ENCODE measurements around the gene INS. TPM values are rescaled to one million over a fixed set of nuclear protein-coding genes. Genes with fewer than 3 reads are reported as not detected.

INS gene
- total RNA-seq, 2 donors from 2014 or later, result not detected

DNA sequence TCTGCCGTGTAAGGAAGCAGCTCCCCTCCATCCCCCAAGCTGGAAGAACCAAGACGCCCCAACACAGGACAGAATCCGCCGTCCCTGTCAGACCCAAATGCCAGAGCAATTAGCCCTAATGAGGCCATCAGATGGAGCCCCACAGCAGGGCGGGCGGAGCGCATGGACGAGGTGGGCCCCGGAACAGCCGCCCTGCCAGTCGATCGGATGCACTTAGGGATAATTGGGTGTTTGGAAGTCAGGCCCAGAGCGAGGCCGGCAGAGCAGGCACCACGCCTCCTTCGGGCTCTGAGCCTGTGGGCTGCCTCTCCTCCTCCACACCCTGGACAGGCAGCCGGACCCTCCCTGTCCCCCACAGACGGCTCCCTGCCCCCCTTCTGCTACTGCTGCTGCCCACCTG lies 16.1 kb upstream of the INS start:
- Histone ChIP-seq H3K36me3 (ENCODE audit: control insufficient read depth, insufficient read depth, low read length) (no peaks in the 10 kb centered on the region), H3K27me3 (ENCODE audit: control insufficient read depth, insufficient read depth, low read length, poor library complexity, severe bottlenecking) (no peaks in the 10 kb centered on the region), H3K4me3 (ENCODE audit: low read length) (no peak overlapping the region), H3K4me1 (ENCODE audit: control insufficient read depth, insufficient read depth, low read length) (no peaks in the 10 kb centered on the region), H3K9me3 (ENCODE audit: control insufficient read depth, low read length) (no peaks in the 10 kb centered on the region), H3K27ac (ENCODE audit: low read depth, low read length) (no peak overlapping the region), H3K9ac (ENCODE audit: extremely low read depth, low read length, poor library complexity, severe bottlenecking) (no peak overlapping the region)
- Mint-ChIP-seq H3K36me3 (ENCODE audit: low read depth) (no peaks in the 10 kb centered on the region), H3K27ac (no peak overlapping the region), H3K9me3 (no peaks in the 10 kb centered on the region), H3K27me3 (ENCODE audit: insufficient read depth) (no peaks in the 10 kb centered on the region), H3K4me1 (no peaks in the 10 kb centered on the region), H3K4me3 (no peak overlapping the region)
- WGBS, 2 experiments (ENCODE audit: insufficient coverage in 1 of 2, insufficient read length in 1 of 2), result 89 to 96% methylated on average over 10 to 18 of the region's 18 CpGs
- TF ChIP-seq, protein P1, sequence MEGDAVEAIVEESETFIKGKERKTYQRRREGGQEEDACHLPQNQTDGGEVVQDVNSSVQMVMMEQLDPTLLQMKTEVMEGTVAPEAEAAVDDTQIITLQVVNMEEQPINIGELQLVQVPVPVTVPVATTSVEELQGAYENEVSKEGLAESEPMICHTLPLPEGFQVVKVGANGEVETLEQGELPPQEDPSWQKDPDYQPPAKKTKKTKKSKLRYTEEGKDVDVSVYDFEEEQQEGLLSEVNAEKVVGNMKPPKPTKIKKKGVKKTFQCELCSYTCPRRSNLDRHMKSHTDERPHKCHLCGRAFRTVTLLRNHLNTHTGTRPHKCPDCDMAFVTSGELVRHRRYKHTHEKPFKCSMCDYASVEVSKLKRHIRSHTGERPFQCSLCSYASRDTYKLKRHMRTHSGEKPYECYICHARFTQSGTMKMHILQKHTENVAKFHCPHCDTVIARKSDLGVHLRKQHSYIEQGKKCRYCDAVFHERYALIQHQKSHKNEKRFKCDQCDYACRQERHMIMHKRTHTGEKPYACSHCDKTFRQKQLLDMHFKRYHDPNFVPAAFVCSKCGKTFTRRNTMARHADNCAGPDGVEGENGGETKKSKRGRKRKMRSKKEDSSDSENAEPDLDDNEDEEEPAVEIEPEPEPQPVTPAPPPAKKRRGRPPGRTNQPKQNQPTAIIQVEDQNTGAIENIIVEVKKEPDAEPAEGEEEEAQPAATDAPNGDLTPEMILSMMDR (conservative IDR thresholded peaks at IDR 0.05), result no peak
- no peak for DNase-seq

DNA sequence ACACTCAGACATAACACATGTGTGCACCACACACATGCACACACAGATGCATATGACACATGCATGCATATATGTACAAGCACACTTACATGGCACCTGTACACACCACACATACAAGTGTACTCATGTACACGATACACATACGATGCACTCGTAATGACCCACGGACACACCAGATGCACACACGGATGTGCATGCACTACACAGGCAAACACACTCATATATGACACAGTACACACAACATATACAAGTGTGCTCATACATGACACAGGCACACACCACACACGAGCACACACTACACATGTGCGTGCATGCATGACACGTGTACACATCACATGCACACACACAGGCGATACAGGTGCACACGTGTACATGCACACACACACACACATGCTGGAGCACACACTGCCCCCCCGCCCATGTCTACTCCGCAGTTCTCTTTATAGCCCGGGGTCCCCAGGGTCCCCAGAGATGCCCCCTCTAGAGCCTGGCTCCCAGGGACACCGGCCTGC lies 15.4 kb upstream of the INS start:
- no peaks in the 10 kb centered on the region for H3K4me1 Mint-ChIP-seq
- Histone ChIP-seq H3K36me3 (ENCODE audit: control insufficient read depth, insufficient read depth, low read length) (no peaks in the 10 kb centered on the region), H3K9ac (ENCODE audit: extremely low read depth, low read length, poor library complexity, severe bottlenecking) (no peak overlapping the region), H3K27me3 (ENCODE audit: control insufficient read depth, insufficient read depth, low read length, poor library complexity, severe bottlenecking) (no peaks in the 10 kb centered on the region), H3K4me3 (ENCODE audit: low read length) (no peak overlapping the region), H3K27ac (ENCODE audit: low read depth, low read length) (no peak overlapping the region), H3K9me3 (ENCODE audit: control insufficient read depth, low read length) (no peaks in the 10 kb centered on the region), H3K4me1 (ENCODE audit: control insufficient read depth, insufficient read depth, low read length) (no peaks in the 10 kb centered on the region)
- no peaks in the 10 kb centered on the region for H3K27me3 Mint-ChIP-seq (ENCODE audit: insufficient read depth)
- H3K9me3 Mint-ChIP-seq, result no peaks in the 10 kb centered on the region
- no peak for DNase-seq
- no peaks in the 10 kb centered on the region for H3K36me3 Mint-ChIP-seq (ENCODE audit: low read depth)
- H3K4me3 Mint-ChIP-seq, result no peak overlapping the region
- H3K27ac Mint-ChIP-seq, result no peak overlapping the region
- 92 to 100% methylated on average over 2 to 14 of the region's 14 CpGs for WGBS, 2 experiments (ENCODE audit: insufficient coverage in 1 of 2, insufficient read length in 1 of 2)
- TF ChIP-seq, protein P1 (conservative IDR thresholded peaks at IDR 0.05), result no peak

DNA sequence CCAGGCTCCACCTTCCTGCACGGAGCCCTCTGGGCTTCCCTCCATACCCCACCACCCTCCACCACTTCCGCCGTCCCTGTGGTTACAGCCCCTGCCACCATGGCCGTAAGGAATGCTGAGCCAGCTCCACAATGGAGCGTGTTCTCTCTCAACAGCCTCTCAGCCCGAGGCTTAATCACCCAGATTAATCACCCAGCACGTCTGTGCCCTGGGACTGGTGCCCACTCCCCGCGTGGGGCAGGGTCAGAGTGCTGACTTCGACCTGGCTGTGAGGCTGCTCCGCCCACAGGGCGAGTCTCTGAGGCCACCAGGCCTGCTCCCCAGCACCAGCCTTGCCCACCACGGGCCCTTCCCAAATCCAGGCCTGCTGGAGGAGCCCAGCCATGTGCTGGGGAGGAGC lies 14.7 kb upstream of the INS start:
- 79 to 89% methylated on average over 10 to 13 of the region's 13 CpGs for WGBS, 2 experiments (ENCODE audit: insufficient coverage in 1 of 2, insufficient read length in 1 of 2)
- no peaks in the 10 kb centered on the region for H3K36me3 Mint-ChIP-seq (ENCODE audit: low read depth)

More for the DNA sequence above, 14.7 kb upstream of the INS start:
- no peak for DNase-seq
- no peaks in the 10 kb centered on the region for H3K36me3 ChIP-seq (ENCODE audit: control insufficient read depth, insufficient read depth, low read length)
- H3K27me3 ChIP-seq (ENCODE audit: control insufficient read depth, insufficient read depth, low read length, poor library complexity, severe bottlenecking), result no peaks in the 10 kb centered on the region
- no peak overlapping the region for H3K27ac ChIP-seq (ENCODE audit: low read depth, low read length)
- H3K27ac Mint-ChIP-seq, result no peak overlapping the region
- H3K9ac ChIP-seq (ENCODE audit: extremely low read depth, low read length, poor library complexity, severe bottlenecking), result no peak overlapping the region
- TF ChIP-seq, protein P1 (conservative IDR thresholded peaks at IDR 0.05), result no peak
- H3K4me3 ChIP-seq (ENCODE audit: low read length), result no peak overlapping the region
- H3K9me3 ChIP-seq (ENCODE audit: control insufficient read depth, low read length), result no peaks in the 10 kb centered on the region
- no peaks in the 10 kb centered on the region for H3K4me1 Mint-ChIP-seq
- no peaks in the 10 kb centered on the region for H3K27me3 Mint-ChIP-seq (ENCODE audit: insufficient read depth)
- H3K9me3 Mint-ChIP-seq, result no peaks in the 10 kb centered on the region
- H3K4me3 Mint-ChIP-seq, result no peak overlapping the region
- no peaks in the 10 kb centered on the region for H3K4me1 ChIP-seq (ENCODE audit: control insufficient read depth, insufficient read depth, low read length)

Measured in endodermal cell (in vitro differentiated cells).